Pons (tissue), 1 donor: Measurements from ENCODE around the gene ERVFRD-1.
A peak's percentile ranks its signal among the peaks of the same experiment; 100 is the strongest.

Source experiments
- DNase-seq: peaks from one replicate; pipeline ENCODE4 v3.0.0-alpha.2; 2016; ENCODE audit warnings: low spot score

Gene ERVFRD-1, protein sequence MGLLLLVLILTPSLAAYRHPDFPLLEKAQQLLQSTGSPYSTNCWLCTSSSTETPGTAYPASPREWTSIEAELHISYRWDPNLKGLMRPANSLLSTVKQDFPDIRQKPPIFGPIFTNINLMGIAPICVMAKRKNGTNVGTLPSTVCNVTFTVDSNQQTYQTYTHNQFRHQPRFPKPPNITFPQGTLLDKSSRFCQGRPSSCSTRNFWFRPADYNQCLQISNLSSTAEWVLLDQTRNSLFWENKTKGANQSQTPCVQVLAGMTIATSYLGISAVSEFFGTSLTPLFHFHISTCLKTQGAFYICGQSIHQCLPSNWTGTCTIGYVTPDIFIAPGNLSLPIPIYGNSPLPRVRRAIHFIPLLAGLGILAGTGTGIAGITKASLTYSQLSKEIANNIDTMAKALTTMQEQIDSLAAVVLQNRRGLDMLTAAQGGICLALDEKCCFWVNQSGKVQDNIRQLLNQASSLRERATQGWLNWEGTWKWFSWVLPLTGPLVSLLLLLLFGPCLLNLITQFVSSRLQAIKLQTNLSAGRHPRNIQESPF

DNA sequence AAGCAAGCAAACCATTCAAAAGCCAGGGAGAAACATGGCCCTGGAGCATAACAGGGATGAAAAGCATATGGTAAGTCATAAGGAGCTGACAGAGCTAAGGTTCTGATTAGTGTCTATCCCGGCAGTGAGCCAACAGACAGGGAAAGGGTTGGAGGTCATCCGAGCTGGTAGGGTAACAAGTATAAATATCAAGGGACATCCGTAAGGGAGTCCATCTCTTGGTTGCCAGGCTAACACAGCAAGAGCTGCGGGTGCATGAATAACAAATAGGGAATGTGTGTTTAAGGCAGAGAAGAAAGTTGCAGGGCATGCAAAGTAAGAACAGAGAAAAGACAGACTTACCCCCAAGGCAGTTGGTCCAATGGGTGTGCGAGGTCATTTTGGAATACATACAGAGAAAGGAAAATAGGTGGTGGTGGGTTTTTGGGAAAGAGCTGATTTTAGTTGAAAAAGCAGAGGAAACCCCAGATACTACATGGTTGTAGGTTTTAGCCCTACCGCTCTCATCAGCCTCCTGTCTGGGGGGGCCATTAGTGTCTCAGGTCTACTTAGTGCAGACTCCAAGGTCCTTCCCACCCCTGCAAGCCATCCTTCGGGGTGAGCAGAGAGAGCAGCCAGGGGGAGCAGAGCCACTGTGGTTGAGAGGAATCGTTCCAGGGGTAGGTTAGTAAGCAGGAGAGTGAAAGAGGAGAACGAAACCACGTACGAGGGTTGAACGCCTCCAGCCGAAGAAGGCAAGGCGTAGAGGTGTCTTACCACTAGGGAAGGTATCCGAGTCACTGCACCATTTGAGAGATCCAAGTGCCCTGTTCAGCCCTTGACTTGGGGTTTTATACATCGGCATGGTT is at the start of gene ERVFRD-1:
Gene ERVFRD-1, minus strand, starts transcription at position 805 of the 848 bp plus-strand sequence. CDS start 6,415 bp downstream, outside the sequence.
- no peak for DNase-seq

DNA sequence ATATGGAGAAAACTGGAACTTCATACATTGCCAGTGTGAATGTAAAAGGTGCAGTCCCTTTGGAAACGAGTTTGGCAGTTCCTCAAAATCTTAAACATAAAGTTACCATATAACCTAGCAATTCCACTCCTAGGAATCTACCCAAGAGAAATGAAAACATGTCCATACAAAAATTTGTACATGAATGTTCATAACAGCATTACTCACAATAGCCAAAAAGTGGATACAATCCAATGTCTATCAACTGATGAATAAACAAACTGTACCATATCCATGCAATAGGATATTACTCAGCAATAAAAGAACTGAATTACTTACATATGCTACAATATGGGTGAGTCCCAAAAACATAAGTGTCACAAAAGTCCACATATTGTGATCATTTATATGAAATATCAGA is 48.7 kb upstream of the ERVFRD-1 start:
- no peak for DNase-seq

DNA sequence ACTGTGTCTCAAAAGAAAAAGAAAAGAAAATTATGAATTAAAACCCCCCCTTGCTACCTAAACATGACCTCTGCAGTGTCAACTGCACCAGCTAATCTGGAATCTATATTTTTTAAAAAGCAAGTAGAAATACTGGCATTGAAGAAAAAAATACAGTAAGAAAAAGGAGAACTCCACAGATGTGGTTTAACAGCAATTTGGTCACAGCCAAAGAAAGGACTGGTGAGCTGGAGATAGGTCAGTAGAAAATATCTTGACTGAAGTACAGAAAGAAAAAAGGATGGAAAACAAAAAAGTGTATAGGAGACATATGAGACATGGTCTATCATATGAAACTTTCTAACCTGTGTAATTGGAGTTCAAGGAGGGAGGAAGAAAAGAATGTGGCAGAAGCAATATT is 44.1 kb upstream of the ERVFRD-1 start:
- no peak for DNase-seq

DNA sequence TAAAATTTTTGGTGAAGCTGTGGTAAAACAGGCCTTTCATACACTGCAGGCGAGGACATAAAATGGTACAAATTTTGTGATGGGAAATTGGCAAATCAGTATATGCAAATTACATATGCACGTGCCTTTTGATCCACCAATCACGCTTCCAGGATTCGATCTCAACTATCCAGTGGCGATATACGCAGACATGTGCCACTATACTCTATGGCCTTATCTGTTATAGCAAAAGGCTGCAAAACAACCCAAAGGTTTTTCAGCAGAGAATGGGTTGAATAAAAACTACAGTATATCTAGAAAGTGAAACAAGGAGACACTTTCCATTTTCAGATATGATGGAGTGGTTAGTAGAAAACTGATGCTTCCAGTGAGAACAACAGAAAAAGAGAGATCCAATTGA is 41.9 kb upstream of the ERVFRD-1 start:
- no peak for DNase-seq

DNA sequence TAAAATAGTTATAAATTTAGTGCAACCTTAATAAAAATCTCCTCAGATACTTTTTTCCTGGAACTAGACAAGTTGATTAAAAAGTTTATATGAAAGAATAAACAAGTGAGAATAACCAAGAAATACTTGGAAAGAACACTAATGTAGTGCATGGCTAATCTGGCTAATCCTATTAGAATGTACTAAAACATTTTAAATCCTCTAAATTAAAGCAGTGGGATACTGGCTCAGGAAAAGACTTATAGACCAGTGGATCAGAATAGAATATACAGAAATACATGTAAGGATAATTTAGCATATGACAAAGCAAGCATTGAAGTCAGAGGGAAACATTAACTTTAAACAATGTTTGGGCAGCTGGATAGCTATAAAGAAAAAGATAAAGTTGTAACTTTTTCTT is 41.1 kb upstream of the ERVFRD-1 start:
- no peak for DNase-seq

- DNase-seq, result no peak
Observed at GRCh38 chr6:11151488-11151887, 40.0 kb upstream of the ERVFRD-1 start.

- no peak for DNase-seq
Observed at GRCh38 chr6:11149551-11149950, 38.0 kb upstream of the ERVFRD-1 start.

GRCh38 chr6:11146117-11146826 is 34.7 kb upstream of the ERVFRD-1 start:
- DNase-seq, result no peak

GRCh38 chr6:11144393-11144851 is 32.9 kb upstream of the ERVFRD-1 start:
- peak; percentile 90 for DNase-seq

DNA sequence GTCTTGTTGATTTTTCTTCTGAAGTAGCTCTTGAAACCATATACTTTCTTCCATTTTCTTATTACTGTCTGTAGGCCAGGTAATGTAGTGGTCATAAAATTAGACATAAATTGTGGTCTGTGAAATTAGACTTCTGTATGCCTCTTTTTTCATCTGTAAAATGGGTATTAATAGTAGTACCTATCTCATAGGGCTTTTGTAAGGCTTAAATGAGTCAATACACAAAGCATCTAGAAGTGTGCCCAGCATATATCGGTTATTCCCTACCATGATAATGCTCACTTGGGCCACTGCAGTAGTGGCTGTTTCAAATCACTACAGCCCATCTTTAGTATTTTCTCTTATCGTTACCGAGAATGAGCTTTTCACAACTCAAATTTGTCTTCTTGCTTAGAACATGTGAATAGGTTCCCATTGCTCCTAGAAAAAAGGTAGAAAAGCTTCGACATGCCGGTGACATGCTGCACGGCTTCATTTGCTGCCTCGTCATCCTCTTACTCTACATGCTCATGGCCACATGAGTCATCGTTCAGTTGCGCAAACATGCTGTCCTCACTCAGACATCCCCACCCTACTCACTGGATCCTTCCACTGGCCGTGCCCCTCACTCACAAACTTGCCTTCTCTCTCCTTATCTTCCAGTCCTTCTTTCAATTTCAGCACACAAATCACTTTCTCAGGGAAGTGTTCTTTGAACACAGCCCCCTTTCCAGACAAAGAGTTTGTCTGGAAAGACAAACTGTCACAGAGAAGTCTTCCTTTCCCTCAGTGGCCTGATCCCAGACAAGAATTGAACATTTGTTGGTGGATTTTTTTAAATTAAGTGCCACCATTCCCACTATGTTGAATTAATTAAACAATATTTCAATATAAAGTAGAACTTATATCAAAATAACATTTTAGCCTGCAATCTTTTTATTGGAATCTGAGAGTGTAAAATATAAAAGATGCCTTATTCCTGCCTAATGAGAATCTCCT is 32.2 kb upstream of the ERVFRD-1 start:
- no peak for DNase-seq

- DNase-seq, result no peak
Observed at GRCh38 chr6:11142296-11143027, 30.9 kb upstream of the ERVFRD-1 start.

- no peak for DNase-seq
Observed at GRCh38 chr6:11141295-11141694, 29.8 kb upstream of the ERVFRD-1 start.

- no peak for DNase-seq
Observed at GRCh38 chr6:11140056-11140455, 28.5 kb upstream of the ERVFRD-1 start.

- DNase-seq, result no peak
Observed at GRCh38 chr6:11139051-11139960, 27.8 kb upstream of the ERVFRD-1 start.

- DNase-seq, result no peak
Observed at GRCh38 chr6:11136809-11137208, 25.3 kb upstream of the ERVFRD-1 start.

GRCh38 chr6:11133281-11133680 is 21.8 kb upstream of the ERVFRD-1 start:
- DNase-seq, result no peak

DNA sequence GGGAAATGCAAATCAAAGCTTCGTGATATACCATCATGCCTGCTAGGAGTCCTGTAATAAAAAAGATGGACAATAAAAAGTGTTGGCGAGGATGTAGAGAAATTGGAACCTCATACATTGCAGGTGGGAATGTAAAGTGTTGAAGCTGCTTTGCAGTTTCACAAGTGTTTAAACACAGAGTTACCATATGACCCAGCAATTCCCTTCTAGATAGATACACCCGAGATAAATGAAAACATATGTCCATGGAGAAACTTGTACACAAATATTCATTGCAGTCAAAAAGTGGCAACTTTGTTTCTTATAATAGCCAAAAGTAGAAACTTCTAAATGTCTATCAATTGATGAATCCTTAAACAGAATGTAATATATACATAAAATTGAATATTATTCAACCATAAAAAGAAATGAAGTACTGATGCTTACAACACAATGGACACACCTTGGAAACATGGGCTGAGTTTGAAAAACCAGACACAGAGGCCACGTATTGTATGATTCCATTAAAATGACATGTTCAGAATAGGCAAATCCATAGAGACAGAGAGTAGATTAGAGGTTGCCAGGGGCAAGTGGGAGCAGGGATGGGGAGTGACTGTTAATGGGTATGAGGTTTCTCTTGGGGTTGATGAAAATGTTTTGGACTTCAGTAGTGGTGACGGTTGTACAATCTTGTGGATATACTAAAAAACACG is 20.8 kb upstream of the ERVFRD-1 start:
- no peak for DNase-seq

GRCh38 chr6:11130605-11131004 is 19.1 kb upstream of the ERVFRD-1 start:
- DNase-seq, result no peak
